ENCODE results near the gene NOS2. TPM values are rescaled to one million over a fixed set of nuclear protein-coding genes. Genes with fewer than 3 reads are reported as not detected.
A peak's percentile ranks its signal among the peaks of the same experiment; 100 is the strongest.

The NOS2 gene
- total RNA-seq, 1 experiment from 2014 or later = not detected

GRCh38 chr17:27819145-27819544, 18.8 kb upstream of the NOS2 start:
- no peak overlapping the region for H3K27ac ChIP-seq
- H3K79me2 ChIP-seq (ENCODE audit: low read depth) = no peaks in the 10 kb centered on the region
- no peak for TF ChIP-seq CTCF (conservative IDR thresholded peaks at IDR 0.05)
- no peak for TF ChIP-seq EZH2 (IDR thresholded peaks at IDR 0.05; ENCODE audit: low read depth)
- H3K4me2 ChIP-seq = no peak overlapping the region
- H3K4me3 ChIP-seq = no peak overlapping the region
- H3K9me2 ChIP-seq (ENCODE audit: insufficient read depth) = no peaks in the 10 kb centered on the region
- no peaks in the 10 kb centered on the region for H3K27me3 ChIP-seq (ENCODE audit: insufficient read depth, low read depth)
- intact Hi-C loops (cut with micrococcal nuclease; ENCODE audit: unreplicated experiment) = no loop called here
- no peaks in the 10 kb centered on the region for H4K20me1 ChIP-seq (ENCODE audit: insufficient read depth)
- no TSS peak for BruUV-seq (replicated peaks)
- ChIA-PET CTCF (no interaction called here), POLR2A (ENCODE audit: unreplicated experiment) (no interaction called here)
- no peaks in the 10 kb centered on the region for H3K36me3 ChIP-seq (ENCODE audit: low read depth)
- DNase-seq = no peak
- peaks cover 17% of the 10 kb centered on the region for H3K4me1 ChIP-seq (replicated peaks; ENCODE audit: insufficient read depth)
- H2AFZ ChIP-seq = no peak overlapping the region
- H3F3A ChIP-seq (ENCODE audit: insufficient read depth, low read depth) = no peaks in the 10 kb centered on the region
- H3K9me3 ChIP-seq (ENCODE audit: insufficient read depth, low read depth) = no peaks in the 10 kb centered on the region

- Histone ChIP-seq H3K27me3 (ENCODE audit: insufficient read depth, low read depth) (no peaks in the 10 kb centered on the region), H3K79me2 (ENCODE audit: low read depth) (no peaks in the 10 kb centered on the region), H3K4me1 (replicated peaks; ENCODE audit: insufficient read depth) (peaks cover 17% of the 10 kb centered on the region), H3F3A (ENCODE audit: insufficient read depth, low read depth) (no peaks in the 10 kb centered on the region), H3K4me2 (no peak overlapping the region), H2AFZ (no peak overlapping the region), H3K9me2 (ENCODE audit: insufficient read depth) (no peaks in the 10 kb centered on the region), H4K20me1 (ENCODE audit: insufficient read depth) (no peaks in the 10 kb centered on the region), H3K27ac (no peak overlapping the region), H3K4me3 (no peak overlapping the region), H3K9me3 (ENCODE audit: insufficient read depth, low read depth) (no peaks in the 10 kb centered on the region), H3K36me3 (ENCODE audit: low read depth) (no peaks in the 10 kb centered on the region)
- DNase-seq = no peak
- POLR2A ChIA-PET (ENCODE audit: unreplicated experiment) = no interaction called here
- intact Hi-C loops (cut with micrococcal nuclease; ENCODE audit: unreplicated experiment) = no loop called here
- no TSS peak for BruUV-seq (replicated peaks)
- TF ChIP-seq CTCF (conservative IDR thresholded peaks at IDR 0.05) (no peak), EZH2 (IDR thresholded peaks at IDR 0.05; ENCODE audit: low read depth) (no peak)
- CTCF ChIA-PET = no interaction called here
Observed at GRCh38 chr17:27818401-27819105, 18.2 kb upstream of the NOS2 start.

- ChIA-PET POLR2A (ENCODE audit: unreplicated experiment) (no interaction called here), CTCF (no interaction called here)
- Histone ChIP-seq H2AFZ (no peak overlapping the region; the same call in 1 of the 2 replicates), H3K27ac (0 out of 2 replicates have a peak overlapping the region, but pooled peaks have one; percentile 6), H3K36me3 (ENCODE audit: low read depth) (no peaks in the 10 kb centered on the region), H3K4me3 (no peak overlapping the region), H3K79me2 (ENCODE audit: low read depth) (no peaks in the 10 kb centered on the region), H3K4me1 (replicated peaks; ENCODE audit: insufficient read depth) (peaks cover 17% of the 10 kb centered on the region), H3F3A (ENCODE audit: insufficient read depth, low read depth) (no peaks in the 10 kb centered on the region), H3K27me3 (ENCODE audit: insufficient read depth, low read depth) (no peaks in the 10 kb centered on the region), H3K4me2 (peak overlapping the region; percentile 14; the same call in 1 of the 2 replicates), H4K20me1 (ENCODE audit: insufficient read depth) (no peaks in the 10 kb centered on the region), H3K9me2 (ENCODE audit: insufficient read depth) (no peaks in the 10 kb centered on the region), H3K9me3 (ENCODE audit: insufficient read depth, low read depth) (no peaks in the 10 kb centered on the region)
- intact Hi-C loops (cut with micrococcal nuclease; ENCODE audit: unreplicated experiment) = no loop called here
- BruUV-seq (replicated peaks) = no TSS peak
- no peak for DNase-seq
- TF ChIP-seq EZH2 (IDR thresholded peaks at IDR 0.05; ENCODE audit: low read depth) = no peak
- no peak for TF ChIP-seq CTCF (conservative IDR thresholded peaks at IDR 0.05)
Observed at GRCh38 chr17:27817731-27818130, 17.4 kb upstream of the NOS2 start.

Data from PC-9 (cell line).